ENCODE measurements around the gene ZKSCAN1.

Gene ZKSCAN1

GRCh38 chr7:100044718-100045117 lies 29.3 kb downstream of the ZKSCAN1 start:
- no peak for DNase-seq (ENCODE audit: low read depth)
- peak; percentile 13 for TF ChIP-seq CTCF (conservative IDR thresholded peaks at IDR 0.05; ENCODE audit: low read depth, low read length)
- H3K4me3 ChIP-seq (ENCODE audit: low read depth, low read length): no peak overlapping the region

GRCh38 chr7:100048680-100049079 lies 33.3 kb downstream of the ZKSCAN1 start:
- DNase-seq (ENCODE audit: low read depth): no peak

GRCh38 chr7:100049441-100050291 lies 34.3 kb downstream of the ZKSCAN1 start, which contains the start of gene ZSCAN21:
Gene ZSCAN21, plus strand, starts transcription at chr7:100049774. Its CDS starts 7,233 bp downstream, at chr7:100057007.
- H3K4me3 ChIP-seq (ENCODE audit: low read depth, low read length): peak within 1 kb of the TSS; percentile 95
- DNase-seq (ENCODE audit: low read depth): peak; percentile 86
- TF ChIP-seq CTCF (conservative IDR thresholded peaks at IDR 0.05; ENCODE audit: low read depth, low read length): no peak

More at GRCh38 chr7:100048680-100049079, 33.3 kb downstream of the ZKSCAN1 start:
- no peak for TF ChIP-seq CTCF (conservative IDR thresholded peaks at IDR 0.05; ENCODE audit: low read depth, low read length)
- H3K4me3 ChIP-seq (ENCODE audit: low read depth, low read length): no peak overlapping the region

GRCh38 chr7:100051611-100052010 lies 36.2 kb downstream of the ZKSCAN1 start:
- DNase-seq (ENCODE audit: low read depth): no peak
- no peak for TF ChIP-seq CTCF (conservative IDR thresholded peaks at IDR 0.05; ENCODE audit: low read depth, low read length)
- H3K4me3 ChIP-seq (ENCODE audit: low read depth, low read length): no peak overlapping the region

GRCh38 chr7:100053215-100053614 lies 37.8 kb downstream of the ZKSCAN1 start:
- TF ChIP-seq CTCF (conservative IDR thresholded peaks at IDR 0.05; ENCODE audit: low read depth, low read length): peak; percentile 56
- peak; percentile 86 for DNase-seq (ENCODE audit: low read depth)
- H3K4me3 ChIP-seq (ENCODE audit: low read depth, low read length): no peak overlapping the region

GRCh38 chr7:100057006-100057405 lies 41.6 kb downstream of the ZKSCAN1 start:
- no peak for DNase-seq (ENCODE audit: low read depth)
- no peak overlapping the region for H3K4me3 ChIP-seq (ENCODE audit: low read depth, low read length)
- TF ChIP-seq CTCF (conservative IDR thresholded peaks at IDR 0.05; ENCODE audit: low read depth, low read length): no peak
